Neuronal stem cell (in vitro differentiated cells): ENCODE results near the gene METTL8.

Source experiments
- DNase-seq: peaks from one replicate; pipeline ENCODE4 v3.0.0-alpha.2; 2013; ENCODE audit warnings: low spot score
- H2AFZ ChIP-seq: one replicate; pipeline ENCODE4 v1.6.1; 2013; ENCODE audit warnings: mild to moderate bottlenecking, low read length, inconsistent platforms
- H2AK5ac ChIP-seq: 2 replicates; pipeline ENCODE4 v1.6.1; 2013; ENCODE audit warnings: low read depth, mild to moderate bottlenecking, inconsistent platforms, low read length, moderate library complexity, mixed read lengths
- H2BK120ac ChIP-seq: 2 replicates; pipeline ENCODE4 v1.6.1; 2013; ENCODE audit warnings: low read depth, mild to moderate bottlenecking, inconsistent platforms, low read length, moderate library complexity, mixed read lengths
- H2BK12ac ChIP-seq: one replicate; pipeline ENCODE4 v1.6.1; 2013; ENCODE audit warnings: low read length, inconsistent platforms
- H2BK15ac ChIP-seq: 2 replicates; pipeline ENCODE4 v1.6.1; 2013; ENCODE audit warnings: mild to moderate bottlenecking, low read length, inconsistent platforms, mixed read lengths
- H2BK5ac ChIP-seq: one replicate; pipeline ENCODE4 v1.6.1; 2013; ENCODE audit warnings: inconsistent platforms, mild to moderate bottlenecking, low read length, moderate library complexity
- H3K14ac ChIP-seq: one replicate; pipeline ENCODE4 v1.6.1; 2013; ENCODE audit warnings: low read length, inconsistent platforms
- H3K18ac ChIP-seq: 2 replicates; pipeline ENCODE4 v1.6.1; 2013; ENCODE audit warnings: low read length, inconsistent platforms
- H3K23ac ChIP-seq: 2 replicates; pipeline ENCODE4 v1.6.1; 2013; ENCODE audit warnings: low read depth, mild to moderate bottlenecking, mixed read lengths, low read length, inconsistent platforms; ENCODE audit not compliant: poor library complexity
- H3K27ac ChIP-seq: replicated peaks from 3 replicates; pipeline ENCODE4 v1.5.1; 2013; ENCODE audit warnings: low read length, inconsistent platforms
- H3K27me3 ChIP-seq, 3 experiments: 2 replicates each; pipeline ENCODE4 v1.6.1; 2013; ENCODE audit warnings: low read length in 3 of 3, mild to moderate bottlenecking in 2 of 3, inconsistent platforms in 1 of 3, low read depth in 1 of 3, mixed read lengths in 1 of 3, moderate library complexity in 1 of 3; ENCODE audit not compliant: control insufficient read depth in 3 of 3, insufficient read depth in 3 of 3
- H3K36me3 ChIP-seq, 2 donors: replicated peaks in 1 of 2; 2 replicates each; pipeline ENCODE4 v1.6.1; 2013; ENCODE audit warnings: low read length in 2 of 2; ENCODE audit not compliant: control insufficient read depth in 2 of 2, insufficient read depth in 2 of 2
- H3K4ac ChIP-seq: 2 replicates; pipeline ENCODE4 v1.6.1; 2013; ENCODE audit warnings: inconsistent platforms, mild to moderate bottlenecking, low read length, moderate library complexity
- H3K4me1 ChIP-seq, 2 donors: 1 replicate in 1 of 2; 2 replicates in 1 of 2; pipeline ENCODE4 v1.6.1; 2013; ENCODE audit warnings: low read length in 2 of 2, low read depth in 1 of 2; ENCODE audit not compliant: control insufficient read depth in 2 of 2, insufficient read depth in 1 of 2
- H3K4me2 ChIP-seq: one replicate; pipeline ENCODE4 v1.6.1; 2013; ENCODE audit warnings: mild to moderate bottlenecking, low read length, inconsistent platforms; ENCODE audit not compliant: insufficient read depth, poor library complexity, severe bottlenecking
- H3K4me3 ChIP-seq, 2 donors: 2 replicates each; pipeline ENCODE4 v1.5.1; 2013; ENCODE audit warnings: low read length in 2 of 2, mild to moderate bottlenecking in 2 of 2, inconsistent platforms in 1 of 2, moderate library complexity in 1 of 2
- H3K79me1 ChIP-seq: one replicate; pipeline ENCODE4 v1.6.1; 2013; ENCODE audit warnings: low read depth, mild to moderate bottlenecking, inconsistent platforms, low read length, moderate library complexity
- H3K9ac ChIP-seq: one replicate; pipeline ENCODE4 v1.6.1; 2013; ENCODE audit warnings: mild to moderate bottlenecking, low read depth, low read length, inconsistent platforms; ENCODE audit not compliant: poor library complexity
- H3K9me3 ChIP-seq, 2 donors: replicated peaks in 1 of 2; 2 replicates each; pipeline versions ENCODE3 to v1.6.1; 2013; ENCODE audit warnings: low read length in 2 of 2, mild to moderate bottlenecking in 2 of 2, inconsistent platforms in 1 of 2, low read depth in 1 of 2, mixed read lengths in 1 of 2, moderate library complexity in 1 of 2; ENCODE audit not compliant: control insufficient read depth in 2 of 2, insufficient read depth in 1 of 2
- H4K8ac ChIP-seq: one replicate; pipeline ENCODE4 v1.6.1; 2013; ENCODE audit warnings: low read depth, mild to moderate bottlenecking, inconsistent platforms, low read length, moderate library complexity
- H4K91ac ChIP-seq: one replicate; pipeline ENCODE4 v1.6.1; 2013; ENCODE audit warnings: low read length, low read depth, mild to moderate bottlenecking, inconsistent platforms; ENCODE audit not compliant: poor library complexity
- WGBS, 2 donors: extraction: QIAGEN DNeasy Blood & Tissue Kit; methylation state at CpG; one replicate each; pipeline ENCODE4 v1.1.7; 2013; ENCODE audit warnings: missing lambda C conversion rate in 2 of 2, mixed read lengths in 1 of 2; ENCODE audit not compliant: insufficient read length in 2 of 2, insufficient replicate concordance in 1 of 2; ENCODE audit errors: extremely low coverage in 2 of 2; 5-methylcytosine and 5-hydroxymethylcytosine counted together

The METTL8 gene

DNA sequence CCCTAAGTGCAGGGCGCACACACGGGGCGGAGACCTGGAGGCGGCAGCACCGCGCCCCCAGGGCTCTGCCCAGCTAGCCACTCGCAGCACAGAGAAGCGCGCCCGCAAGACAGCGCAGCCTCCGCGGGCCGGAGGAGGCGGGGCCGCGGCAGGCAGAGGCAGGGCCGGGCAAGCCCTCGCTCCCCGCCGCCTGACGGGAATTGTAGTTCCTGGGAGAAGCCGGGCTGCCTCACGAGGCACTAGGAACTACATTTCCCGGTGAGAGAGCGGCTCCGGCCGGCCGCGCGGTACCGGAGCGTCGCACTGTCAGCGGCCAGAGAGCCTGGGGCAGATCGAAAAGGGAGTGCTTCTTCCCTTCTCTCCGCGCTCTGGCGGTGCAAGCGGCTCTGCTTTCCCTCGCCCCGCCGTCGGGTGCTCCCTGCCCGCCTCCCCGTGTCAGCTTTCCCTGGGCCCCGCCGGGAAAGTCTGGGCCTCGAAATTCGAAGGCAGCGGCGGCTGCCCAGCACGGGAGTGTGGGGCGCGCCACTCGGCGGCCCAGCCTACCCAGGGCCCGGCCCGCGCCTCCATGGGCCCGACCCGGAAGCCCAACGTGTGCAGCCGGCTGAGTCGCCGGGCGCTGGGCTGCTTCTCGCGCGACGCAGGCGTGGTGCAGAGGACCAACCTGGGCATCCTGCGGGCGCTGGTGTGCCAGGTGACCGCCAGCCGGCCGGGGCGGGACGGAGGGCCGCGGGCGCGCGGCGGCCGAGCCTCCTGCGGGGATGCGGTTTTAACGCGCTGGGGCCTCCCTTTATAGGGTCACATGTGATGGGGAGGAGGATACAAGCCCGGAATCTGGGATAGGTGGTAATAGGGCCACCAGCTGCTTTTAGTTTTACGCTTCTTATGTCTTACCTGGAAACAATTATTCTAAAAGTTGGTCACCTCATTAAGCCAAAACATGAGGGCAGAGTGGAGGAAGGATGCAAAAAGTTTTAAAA is 511 bp upstream of the METTL8 start, which contains the start of gene DCAF17:
Gene DCAF17 (plus strand): TSS at position 214 of the 977 bp plus-strand sequence. CDS start 352 bp downstream, at position 566.
- Histone ChIP-seq H3K4me1 (peaks cover 10 to 12% of the 10 kb centered on the region in 2 donors), H3K4ac (peak within 1 kb of the TSS; percentile 89), H4K8ac (no peak within 1 kb of the TSS), H3K27ac (peak within 1 kb of the TSS; percentile 95), H3K36me3 (peaks cover 5 to 39% of the 10 kb centered on the region in 2 donors), H3K4me2 (peak within 1 kb of the TSS; percentile 82), H3K18ac (peak within 1 kb of the TSS; percentile 96), H4K91ac (no peak within 1 kb of the TSS), H2AK5ac (peak within 1 kb of the TSS; percentile 37), H2BK5ac (peak within 1 kb of the TSS; percentile 94), H3K14ac (peak within 1 kb of the TSS; percentile 92), H3K4me3 (peak within 1 kb of the TSS; percentile 67 to 93), H2BK15ac (no peak within 1 kb of the TSS), H3K9me3 (peaks cover 0 to 8% of the 10 kb centered on the region in 2 donors), H2BK12ac (no peak within 1 kb of the TSS), H3K27me3 (no peaks in the 10 kb centered on the region), H3K23ac (peak within 1 kb of the TSS; percentile 98), H3K9ac (peak within 1 kb of the TSS; percentile 88), H3K79me1 (no peaks in the 10 kb centered on the region), H2AFZ (peak within 1 kb of the TSS; percentile 92), H2BK120ac (no peak within 1 kb of the TSS)
- WGBS, 2 donors: no CpG with 5 or more reads among the region's 92 CpGs
- peak; percentile 95 for DNase-seq

DNA sequence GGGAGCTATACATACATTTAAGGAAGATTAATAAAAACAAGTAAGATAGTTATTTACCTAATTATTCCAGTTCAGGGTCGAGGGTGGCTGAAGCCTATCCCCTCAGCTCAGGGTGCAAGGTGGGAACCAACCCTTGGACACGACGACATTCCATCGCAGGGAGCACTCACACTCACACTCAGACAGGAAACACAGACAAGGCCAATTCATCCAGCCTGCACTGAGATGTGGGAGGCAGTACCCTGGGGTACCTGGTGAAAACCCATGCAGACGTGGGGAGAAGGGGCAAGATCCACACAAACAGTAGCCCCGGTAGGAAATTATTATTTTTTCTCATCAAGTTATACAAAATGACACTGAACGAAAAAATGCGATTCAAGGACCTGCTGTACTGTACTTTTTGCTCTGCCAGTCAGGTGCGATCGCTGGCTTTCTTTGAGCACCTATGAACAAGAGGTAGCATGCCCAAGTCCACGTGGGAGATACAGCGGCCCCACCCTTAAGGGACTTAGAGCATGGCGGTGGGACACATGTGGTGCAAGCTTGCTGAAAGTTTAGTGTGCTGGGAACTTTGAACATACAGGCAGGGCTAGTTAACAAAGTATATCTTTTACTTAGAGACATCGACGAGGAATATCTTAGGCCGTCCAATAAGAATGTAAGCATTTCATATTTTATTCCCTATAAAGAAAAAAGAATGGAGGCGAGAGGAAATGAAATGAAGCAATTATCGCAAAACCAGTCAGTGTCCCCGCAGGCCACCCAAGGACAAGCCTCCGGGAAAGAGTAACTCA is 624 bp downstream of the METTL8 start:
- peak overlapping the region; percentile 91 for H3K27ac ChIP-seq
- peak overlapping the region; percentile 92 for H2AFZ ChIP-seq
- H2AK5ac ChIP-seq: peak overlapping the region; percentile 8
- no peak overlapping the region for H2BK15ac ChIP-seq
- H4K8ac ChIP-seq: no peak overlapping the region
- peaks cover 10 to 12% of the 10 kb centered on the region in 2 donors for H3K4me1 ChIP-seq
- peak overlapping the region; percentile 77 for H3K9ac ChIP-seq
- no peak overlapping the region for H2BK5ac ChIP-seq
- peaks cover 3 to 27% of the 10 kb centered on the region in 2 donors for H3K36me3 ChIP-seq
- no peaks in the 10 kb centered on the region for H3K27me3 ChIP-seq
- no peak overlapping the region for H3K23ac ChIP-seq
- no peak overlapping the region for H2BK12ac ChIP-seq
- no peaks in the 10 kb centered on the region for H3K79me1 ChIP-seq
- no CpG with 5 or more reads among the region's 20 CpGs for WGBS, 2 donors
- peak overlapping the region; percentile 91 for H3K14ac ChIP-seq
- H3K9me3 ChIP-seq: peaks cover 0 to 10% of the 10 kb centered on the region in 2 donors
- no peak overlapping the region for H4K91ac ChIP-seq
- no peak overlapping the region for H2BK120ac ChIP-seq
- H3K4me2 ChIP-seq: peak overlapping the region; percentile 82
- no peak for DNase-seq
- H3K4me3 ChIP-seq: peak overlapping the region; percentile 67 to 85
- peak overlapping the region; percentile 89 for H3K4ac ChIP-seq
- H3K18ac ChIP-seq: peak overlapping the region; percentile 94

GRCh38 chr2:171432206-171432968 is 1.4 kb downstream of the METTL8 start:
- peaks cover 10 to 12% of the 10 kb centered on the region in 2 donors for H3K4me1 ChIP-seq
- peaks cover 0 to 10% of the 10 kb centered on the region in 2 donors for H3K9me3 ChIP-seq
- no peak overlapping the region for H3K14ac ChIP-seq
- no peak overlapping the region for H2BK12ac ChIP-seq
- no peak overlapping the region for H3K27ac ChIP-seq
- H3K27me3 ChIP-seq: no peaks in the 10 kb centered on the region
- H3K79me1 ChIP-seq: no peaks in the 10 kb centered on the region
- H2BK120ac ChIP-seq: no peak overlapping the region
- H3K36me3 ChIP-seq: peaks cover 3 to 19% of the 10 kb centered on the region in 2 donors
- no peak for DNase-seq
- no peak overlapping the region for H3K9ac ChIP-seq
- no peak overlapping the region for H2BK15ac ChIP-seq
- H3K23ac ChIP-seq: no peak overlapping the region
- H3K18ac ChIP-seq: no peak overlapping the region
- H4K91ac ChIP-seq: no peak overlapping the region
- H4K8ac ChIP-seq: no peak overlapping the region
- no peak overlapping the region for H3K4me2 ChIP-seq
- no peak overlapping the region for H3K4ac ChIP-seq
- no CpG with 5 or more reads among the region's 4 CpGs for WGBS, 2 donors
- H3K4me3 ChIP-seq: no peak overlapping the region
- H2AK5ac ChIP-seq: no peak overlapping the region
- no peak overlapping the region for H2BK5ac ChIP-seq
- H2AFZ ChIP-seq: peak overlapping the region; percentile 92
